GM19328 (cell line): ENCODE data around the gene ESR1.
"Not testable (repeated sequence)": the region's sequence is repeated elsewhere in the genome, so short reads cannot be mapped to it uniquely, and the experiment has no call there.

Experiments
- ATAC-seq: cut with Tn5 transposase; IDR thresholded peaks from one replicate; pipeline ENCODE4 v1.9.1; 2021; ENCODE audit warnings: mild to moderate bottlenecking, moderate library complexity; ENCODE audit not compliant: unreplicated experiment

Gene ESR1

GRCh38 chr6:151964412-151964811, 156.9 kb downstream of the ESR1 start:
- not testable (repeated sequence) for ATAC-seq

GRCh38 chr6:151974061-151974617, 166.7 kb downstream of the ESR1 start:
- ATAC-seq = no peak

GRCh38 chr6:151975795-151976194, 168.3 kb downstream of the ESR1 start:
- ATAC-seq = no peak

GRCh38 chr6:151988199-151988598, 180.7 kb downstream of the ESR1 start:
- not testable (repeated sequence) for ATAC-seq

- no peak for ATAC-seq
Observed at GRCh38 chr6:151992091-151992490, 184.6 kb downstream of the ESR1 start.

GRCh38 chr6:151993364-151993763, 185.9 kb downstream of the ESR1 start:
- no peak for ATAC-seq

GRCh38 chr6:151998784-151999183, 191.3 kb downstream of the ESR1 start:
- ATAC-seq = no peak

GRCh38 chr6:151999194-151999593, 191.7 kb downstream of the ESR1 start:
- ATAC-seq = no peak

- no peak for ATAC-seq
Observed at GRCh38 chr6:152001408-152001807, 193.9 kb downstream of the ESR1 start.

- no peak for ATAC-seq
Observed at GRCh38 chr6:152002306-152002705, 194.8 kb downstream of the ESR1 start.

- ATAC-seq = no peak
Observed at GRCh38 chr6:152004036-152004566, 196.6 kb downstream of the ESR1 start.

GRCh38 chr6:152004896-152005295, 197.4 kb downstream of the ESR1 start:
- no peak for ATAC-seq

- ATAC-seq = no peak
Observed at GRCh38 chr6:152008779-152009178, 201.3 kb downstream of the ESR1 start.

- no peak for ATAC-seq
Observed at GRCh38 chr6:152012227-152012626, 204.7 kb downstream of the ESR1 start.

GRCh38 chr6:152018876-152019275, 211.4 kb downstream of the ESR1 start:
- no peak for ATAC-seq

GRCh38 chr6:152022303-152022702, 214.8 kb downstream of the ESR1 start:
- ATAC-seq = no peak

- ATAC-seq = no peak
Observed at GRCh38 chr6:152023613-152024012, 216.1 kb downstream of the ESR1 start.

GRCh38 chr6:152026291-152026690, 218.8 kb downstream of the ESR1 start:
- no peak for ATAC-seq

GRCh38 chr6:152026744-152027143, 219.3 kb downstream of the ESR1 start:
- not testable (repeated sequence) for ATAC-seq

- ATAC-seq = not testable (repeated sequence)
Observed at GRCh38 chr6:152033765-152034164, 226.3 kb downstream of the ESR1 start.

GRCh38 chr6:152034631-152035030, 227.1 kb downstream of the ESR1 start:
- no peak for ATAC-seq

- ATAC-seq = no peak
Observed at GRCh38 chr6:152046118-152046517, 238.6 kb downstream of the ESR1 start.

GRCh38 chr6:152048921-152049320, 241.4 kb downstream of the ESR1 start:
- ATAC-seq = no peak
